Jurkat, Clone E6-1 (cell line): ENCODE measurements around the gene PRPSAP1.
A peak's percentile ranks its signal among the peaks of the same experiment; 100 is the strongest.
"Not testable (repeated sequence)": the region's sequence is repeated elsewhere in the genome, so short reads cannot be mapped to it uniquely, and the experiment has no call there.

Experiments used
- DNase-seq: peaks from one replicate; pipeline ENCODE4 v3.0.0-alpha.2; 2011; ENCODE audit warnings: low read depth, low spot score
- H3K4me3 ChIP-seq: 2 replicates; pipeline ENCODE4 v1.5.1; 2011; ENCODE audit warnings: mild to moderate bottlenecking, low read length, control low read depth, moderate library complexity

PRPSAP1 gene

GRCh38 chr17:76366247-76366646 is 12.5 kb upstream of the PRPSAP1 start:
- H3K4me3 ChIP-seq = no peak overlapping the region
- no peak for DNase-seq

DNA sequence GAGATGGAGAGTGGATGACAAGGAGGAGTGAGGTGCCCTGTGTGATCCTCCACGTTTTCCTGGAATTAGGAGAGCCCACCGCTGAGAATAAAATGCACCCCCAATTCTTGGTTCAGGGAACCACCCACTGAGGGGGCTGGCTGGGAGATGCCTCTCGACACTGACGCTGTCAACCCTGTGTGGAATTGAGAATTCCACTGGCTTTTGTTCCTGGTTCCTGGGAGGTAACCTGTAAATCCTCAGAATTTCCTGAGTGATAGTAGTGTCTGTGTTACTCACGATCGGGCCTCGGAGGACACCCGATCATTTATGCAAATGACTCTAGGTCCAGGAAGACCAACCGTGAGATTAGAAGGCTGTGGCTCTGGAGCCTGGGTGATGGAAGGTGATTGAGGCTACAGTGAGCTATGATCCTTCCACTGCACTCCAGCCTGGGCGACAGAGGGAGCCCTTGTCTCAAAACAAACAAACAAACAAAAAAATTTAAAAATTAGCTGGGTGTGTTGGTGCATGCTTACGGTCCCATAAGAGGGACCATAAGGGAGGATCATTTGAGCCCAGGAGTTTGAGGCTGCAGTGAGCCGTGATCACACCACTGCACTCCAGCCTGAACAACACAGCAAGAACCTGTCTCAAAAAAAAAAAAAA is 11.7 kb upstream of the PRPSAP1 start:
- no peak overlapping the region for H3K4me3 ChIP-seq
- no peak for DNase-seq

GRCh38 chr17:76363107-76363842 is 9.6 kb upstream of the PRPSAP1 start:
- H3K4me3 ChIP-seq = no peak overlapping the region
- DNase-seq = no peak

DNA sequence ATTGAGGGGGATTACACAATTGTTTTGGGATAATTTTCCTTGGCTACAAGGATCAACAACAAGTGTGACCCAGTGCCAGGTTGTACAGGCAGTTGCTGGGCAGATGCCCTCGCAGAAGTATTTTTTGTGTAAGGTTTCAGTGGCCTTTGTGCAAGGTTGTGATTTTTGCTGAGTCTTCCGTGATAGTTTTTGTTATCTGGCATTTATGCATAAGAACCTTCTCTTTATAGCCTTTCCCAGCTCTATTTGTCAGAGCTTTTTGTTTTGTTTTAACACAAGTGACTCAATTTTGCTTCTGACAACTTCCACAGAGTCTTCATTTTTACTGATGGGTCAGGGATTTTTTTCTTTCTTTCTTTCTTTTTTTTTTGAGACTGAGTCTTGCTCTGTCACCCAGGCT is 6.7 kb upstream of the PRPSAP1 start:
- no peak for DNase-seq

DNA sequence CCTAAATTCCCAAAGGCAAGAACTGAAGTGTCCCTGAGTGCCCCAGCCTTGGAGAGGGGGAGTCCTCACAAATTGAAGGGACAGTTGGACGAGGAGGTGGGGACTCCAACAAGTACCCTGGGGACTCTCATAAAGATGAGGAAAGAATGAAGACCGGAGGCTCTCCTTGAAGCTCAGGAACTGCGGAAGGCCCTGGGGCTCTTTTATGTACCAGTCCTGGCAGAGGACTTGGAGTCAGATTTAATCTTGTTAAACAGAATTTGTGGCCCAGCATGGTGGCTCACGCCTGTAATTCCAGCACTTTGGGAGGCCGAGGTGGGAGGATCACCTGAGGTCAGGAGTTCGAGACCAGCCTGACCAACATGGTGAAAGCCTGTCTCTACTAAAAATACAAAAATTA is 6.1 kb upstream of the PRPSAP1 start:
- DNase-seq, H3K4me3 ChIP-seq: not testable (repeated sequence)

More for the DNA sequence above, 6.7 kb upstream of the PRPSAP1 start:
- H3K4me3 ChIP-seq = no peak overlapping the region

DNA sequence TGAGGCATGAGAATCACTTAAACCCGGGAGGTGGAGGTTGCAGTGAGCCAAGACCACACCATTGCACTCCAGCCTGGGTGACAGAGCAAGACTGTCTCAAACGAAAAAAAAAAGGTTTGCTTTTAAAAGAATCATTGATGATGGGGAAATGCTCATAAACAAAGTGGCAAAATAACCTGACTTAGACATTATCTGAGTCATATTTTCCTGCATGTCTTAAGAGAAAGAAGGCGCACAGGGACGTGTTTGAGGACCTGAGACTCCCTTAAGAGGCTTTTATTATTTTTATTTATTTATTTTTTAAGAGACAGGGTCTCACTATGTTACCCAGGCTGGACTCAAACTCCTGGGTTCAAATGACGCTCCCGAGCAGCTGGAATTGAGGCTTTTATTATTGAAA is 5.7 kb upstream of the PRPSAP1 start:
- no peak overlapping the region for H3K4me3 ChIP-seq
- no peak for DNase-seq

DNA sequence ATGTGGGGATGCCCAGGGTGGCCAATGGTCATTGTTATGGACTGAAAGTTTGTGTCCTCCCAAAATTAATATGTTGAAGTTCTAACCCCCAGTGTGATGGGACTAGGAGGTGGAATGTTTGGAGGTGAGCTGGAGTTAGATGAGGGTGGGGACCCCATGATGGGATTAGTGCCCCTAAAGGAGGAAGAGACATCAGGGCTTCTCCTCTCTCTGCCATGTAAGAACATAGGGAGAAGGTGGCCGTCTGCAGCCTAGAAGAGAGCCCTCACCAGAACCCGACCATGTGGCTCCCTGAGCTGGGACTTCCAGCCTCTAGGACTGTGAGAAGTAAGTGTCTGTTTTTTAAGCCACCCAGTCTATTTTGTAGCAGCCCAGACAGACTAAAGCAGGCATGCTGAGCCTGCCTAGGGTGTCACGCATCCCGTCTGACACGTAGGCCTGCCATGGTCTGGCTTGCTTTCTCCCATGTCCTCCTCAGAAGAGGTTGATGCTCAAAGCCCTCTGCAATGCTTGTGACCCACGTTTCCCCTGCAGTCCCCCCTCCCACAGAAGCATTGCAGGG is 4.0 kb upstream of the PRPSAP1 start:
- H3K4me3 ChIP-seq = no peak overlapping the region
- no peak for DNase-seq

DNA sequence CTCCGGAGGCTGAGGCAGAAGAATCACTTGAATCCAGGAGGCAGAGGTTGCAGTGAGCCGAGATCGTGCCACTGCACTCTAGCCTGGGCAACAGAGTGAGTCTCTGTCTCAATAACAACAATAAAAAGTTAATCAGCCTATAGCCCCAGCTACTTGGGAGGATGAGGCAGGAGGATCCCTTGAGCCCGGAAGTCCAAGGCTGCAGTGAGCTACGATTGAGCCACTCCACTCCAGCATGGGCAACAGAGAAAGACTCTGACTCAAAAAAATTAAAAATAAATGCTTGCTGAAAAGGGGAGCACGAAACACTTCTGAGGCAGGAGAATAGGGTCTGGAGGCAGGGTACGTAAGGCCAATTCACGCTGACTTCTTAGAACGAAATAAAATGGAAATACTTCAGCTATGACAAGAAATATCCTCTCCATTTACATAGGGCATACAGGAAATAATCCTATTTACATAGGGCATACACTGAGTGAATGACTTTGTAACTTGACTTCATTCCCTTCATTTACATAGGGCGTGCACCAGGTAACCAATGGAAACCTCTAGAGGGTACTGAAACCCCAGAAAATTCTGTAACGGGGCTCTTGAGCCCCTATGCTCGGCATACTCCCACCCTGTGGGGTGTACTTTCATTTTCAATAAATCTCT is 3.2 kb upstream of the PRPSAP1 start:
- H3K4me3 ChIP-seq = no peak overlapping the region
- no peak for DNase-seq

DNA sequence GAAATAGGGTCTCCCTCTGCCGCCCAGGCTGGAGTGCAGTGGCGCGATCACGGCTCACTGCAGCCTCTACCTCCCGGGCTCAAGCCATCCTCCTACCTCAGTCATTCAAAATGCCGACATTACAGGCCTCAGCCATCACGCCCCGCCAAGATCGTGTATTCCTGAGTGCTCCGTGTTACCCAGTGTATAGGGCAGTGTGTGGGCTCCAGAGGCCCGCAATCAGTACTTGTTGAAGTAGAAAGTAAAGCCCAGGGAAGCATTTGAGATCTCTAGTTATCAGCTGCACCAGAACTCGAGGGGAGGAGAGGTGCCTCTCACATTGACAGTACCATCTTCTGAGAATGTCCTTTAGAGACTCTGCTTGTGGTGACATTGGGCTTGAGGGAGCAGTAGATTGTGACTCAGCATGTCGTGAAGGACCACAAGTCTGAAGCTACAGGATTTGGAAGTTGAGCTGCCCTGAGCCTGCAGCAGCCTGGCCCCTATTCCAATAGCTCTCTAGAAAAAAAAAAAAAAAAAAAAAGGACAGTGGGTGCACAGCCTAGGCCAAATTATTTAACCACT is 1.1 kb upstream of the PRPSAP1 start:
- DNase-seq = no peak
- peak overlapping the region; percentile 76 for H3K4me3 ChIP-seq

DNA sequence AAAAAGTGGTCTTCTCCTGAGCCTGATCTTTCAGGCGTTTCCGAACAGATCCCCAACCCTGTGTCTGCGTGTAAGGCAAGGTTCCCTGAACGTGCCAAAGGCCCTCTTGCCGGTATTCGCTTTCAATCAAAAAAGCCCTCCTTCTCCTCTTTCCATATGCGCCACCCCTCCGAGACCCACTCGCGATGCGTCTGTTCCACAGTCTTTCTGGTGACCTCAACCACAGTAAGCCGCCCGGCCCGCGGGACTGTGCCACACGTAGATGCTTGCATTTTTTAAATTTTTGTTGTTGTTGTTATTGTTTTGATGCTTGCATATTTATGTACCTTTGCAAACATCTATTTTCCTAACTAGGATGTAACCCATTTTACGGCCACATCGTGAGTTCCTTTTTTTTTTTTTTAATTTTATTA is 607 bp upstream of the PRPSAP1 start:
- DNase-seq = no peak
- H3K4me3 ChIP-seq = peak overlapping the region; percentile 76

GRCh38 chr17:76353004-76353598 is 615 bp downstream of the PRPSAP1 start:
- peak overlapping the region; percentile 76 for H3K4me3 ChIP-seq
- no peak for DNase-seq

DNA sequence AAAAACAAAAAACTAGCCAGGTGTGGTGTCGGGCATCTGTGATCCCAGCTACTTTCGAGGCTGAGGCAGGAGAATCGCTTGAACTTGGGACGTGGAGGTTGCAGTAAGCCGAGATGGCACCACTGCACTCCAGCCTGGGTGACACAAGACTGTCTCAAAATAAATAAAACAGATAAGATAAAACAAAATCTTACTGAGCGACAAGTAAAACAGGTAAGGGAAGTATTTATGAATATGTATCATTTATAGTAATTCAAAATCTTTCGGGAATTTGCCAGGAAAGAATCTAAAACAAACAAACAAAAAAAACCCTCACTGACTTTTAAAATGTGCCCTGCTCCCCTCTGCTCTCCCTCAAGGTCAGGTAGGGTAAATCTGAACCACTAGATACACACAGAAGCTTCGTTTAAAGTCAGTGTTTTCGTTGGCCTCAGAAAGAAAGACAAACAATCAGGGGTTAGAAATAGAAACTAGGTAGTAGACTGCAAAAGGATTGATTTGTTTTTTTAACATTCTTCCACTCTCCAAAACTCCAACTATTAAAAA is 2.1 kb downstream of the PRPSAP1 start:
- H3K4me3 ChIP-seq = no peak overlapping the region
- DNase-seq = no peak

GRCh38 chr17:76350463-76350862 is 3.3 kb downstream of the PRPSAP1 start:
- no peak for DNase-seq

DNA sequence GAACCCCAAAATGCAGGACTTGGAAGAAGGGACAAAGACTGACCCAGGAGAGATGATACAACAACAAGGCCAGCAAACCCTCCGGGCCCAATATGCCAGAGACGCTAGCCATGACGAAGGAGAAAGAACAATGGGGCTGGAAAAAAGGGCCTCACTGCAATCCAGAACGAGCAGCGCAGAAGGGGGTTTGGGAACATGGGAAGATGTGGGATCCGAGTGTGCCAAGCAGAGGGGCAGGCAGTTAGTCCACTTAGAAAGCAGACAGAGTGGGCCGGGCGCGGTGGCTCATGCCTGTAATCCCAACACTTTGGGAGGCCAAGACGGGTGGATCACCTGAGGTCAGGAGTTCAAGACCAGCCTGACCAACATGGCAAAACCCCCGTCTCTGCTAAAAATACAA is 6.8 kb downstream of the PRPSAP1 start:
- not testable (repeated sequence) for H3K4me3 ChIP-seq, DNase-seq

More at GRCh38 chr17:76350463-76350862, 3.3 kb downstream of the PRPSAP1 start:
- H3K4me3 ChIP-seq = no peak overlapping the region

DNA sequence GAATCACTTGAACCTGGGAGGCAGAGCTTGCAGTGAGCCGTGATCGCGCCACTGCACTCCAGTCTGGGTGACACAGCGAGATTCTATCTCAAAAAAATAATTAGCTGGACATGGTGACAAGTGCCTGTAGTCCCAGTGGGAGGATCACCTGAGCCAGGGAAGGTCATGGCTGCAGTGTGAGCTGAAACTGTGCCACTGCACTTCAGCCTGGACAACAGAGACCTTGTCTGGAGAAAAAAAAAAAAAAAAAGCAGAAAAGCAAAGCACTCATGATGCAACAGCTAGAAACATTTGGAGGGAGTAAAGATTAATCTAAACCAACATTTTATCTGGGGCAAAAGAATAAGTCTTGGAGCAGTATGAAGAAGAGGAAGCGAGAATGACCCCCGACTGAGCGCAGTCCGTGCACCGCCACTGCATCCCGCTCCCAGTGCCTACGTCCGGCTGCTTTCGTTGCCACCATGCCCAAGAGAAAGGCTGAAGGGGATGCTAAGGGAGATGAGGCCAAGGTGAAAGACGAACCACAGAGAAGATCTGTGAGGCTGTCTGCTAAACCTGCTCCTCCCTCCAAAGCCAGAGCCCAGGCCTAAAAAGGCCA is 8.2 kb downstream of the PRPSAP1 start:
- no peak overlapping the region for H3K4me3 ChIP-seq
- no peak for DNase-seq

GRCh38 chr17:76343106-76343505 is 10.6 kb downstream of the PRPSAP1 start:
- no peak for DNase-seq

GRCh38 chr17:76341301-76341700 is 12.4 kb downstream of the PRPSAP1 start:
- H3K4me3 ChIP-seq = no peak overlapping the region
- no peak for DNase-seq

More at GRCh38 chr17:76343106-76343505, 10.6 kb downstream of the PRPSAP1 start:
- H3K4me3 ChIP-seq = no peak overlapping the region

GRCh38 chr17:76337413-76337777 is 16.3 kb downstream of the PRPSAP1 start:
- no peak overlapping the region for H3K4me3 ChIP-seq
- DNase-seq = no peak
